ENCODE measurements around the gene ACAD10.

DNA sequence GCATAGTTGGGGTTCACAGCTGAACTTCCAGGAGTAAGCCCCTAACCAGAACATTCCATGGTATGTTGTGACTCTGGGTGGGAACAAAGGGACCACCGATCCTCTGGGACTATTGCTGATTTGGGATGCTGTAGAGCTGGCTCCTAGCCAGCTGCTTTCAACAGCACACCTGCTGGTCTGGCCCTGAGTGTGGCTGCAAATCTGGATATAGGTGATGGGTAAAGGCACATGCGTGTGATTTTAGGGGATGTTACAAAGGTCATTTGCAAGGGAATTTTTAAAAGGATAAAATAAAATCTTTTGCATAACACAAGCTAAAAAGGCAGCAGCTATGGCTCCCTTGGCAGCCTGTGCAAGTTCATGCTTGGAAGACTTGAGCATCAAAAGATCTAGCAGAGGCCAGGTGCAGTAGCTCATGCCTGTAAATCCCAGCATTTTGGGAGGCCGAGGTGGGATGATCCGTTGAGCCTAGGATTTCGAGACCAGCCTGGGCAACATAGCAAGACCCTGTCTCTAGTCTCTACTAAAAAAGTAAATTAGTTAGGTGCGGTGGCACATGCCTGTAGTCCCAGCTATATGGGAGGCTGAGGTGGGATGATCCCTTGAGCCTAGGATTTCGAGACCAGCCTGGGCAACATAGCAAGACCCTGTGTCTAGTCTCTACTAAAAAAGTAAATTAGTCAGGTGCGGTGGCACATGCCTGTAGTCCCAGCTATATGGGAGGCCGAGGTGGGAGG is 82.5 kb downstream of the ACAD10 start:
- TF ChIP-seq, protein P1, sequence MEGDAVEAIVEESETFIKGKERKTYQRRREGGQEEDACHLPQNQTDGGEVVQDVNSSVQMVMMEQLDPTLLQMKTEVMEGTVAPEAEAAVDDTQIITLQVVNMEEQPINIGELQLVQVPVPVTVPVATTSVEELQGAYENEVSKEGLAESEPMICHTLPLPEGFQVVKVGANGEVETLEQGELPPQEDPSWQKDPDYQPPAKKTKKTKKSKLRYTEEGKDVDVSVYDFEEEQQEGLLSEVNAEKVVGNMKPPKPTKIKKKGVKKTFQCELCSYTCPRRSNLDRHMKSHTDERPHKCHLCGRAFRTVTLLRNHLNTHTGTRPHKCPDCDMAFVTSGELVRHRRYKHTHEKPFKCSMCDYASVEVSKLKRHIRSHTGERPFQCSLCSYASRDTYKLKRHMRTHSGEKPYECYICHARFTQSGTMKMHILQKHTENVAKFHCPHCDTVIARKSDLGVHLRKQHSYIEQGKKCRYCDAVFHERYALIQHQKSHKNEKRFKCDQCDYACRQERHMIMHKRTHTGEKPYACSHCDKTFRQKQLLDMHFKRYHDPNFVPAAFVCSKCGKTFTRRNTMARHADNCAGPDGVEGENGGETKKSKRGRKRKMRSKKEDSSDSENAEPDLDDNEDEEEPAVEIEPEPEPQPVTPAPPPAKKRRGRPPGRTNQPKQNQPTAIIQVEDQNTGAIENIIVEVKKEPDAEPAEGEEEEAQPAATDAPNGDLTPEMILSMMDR (tag by site-specific recombination; IDR thresholded peaks at IDR 0.05): no peak
- TF ChIP-seq HOXA7 (CRISPR knock-in tag; IDR thresholded peaks at IDR 0.05; ENCODE audit: borderline replicate concordance) (no peak), ZNF2 (tag by site-specific recombination; IDR thresholded peaks at IDR 0.05) (no peak)

Measured in HEK293 (cell line).